GM19035 (cell line): ENCODE results near the gene FN3KRP.

Source experiments
- ATAC-seq: cut with Tn5 transposase; IDR thresholded peaks from one replicate; pipeline ENCODE4 v1.9.1; 2021; ENCODE audit not compliant: unreplicated experiment

FN3KRP gene

DNA sequence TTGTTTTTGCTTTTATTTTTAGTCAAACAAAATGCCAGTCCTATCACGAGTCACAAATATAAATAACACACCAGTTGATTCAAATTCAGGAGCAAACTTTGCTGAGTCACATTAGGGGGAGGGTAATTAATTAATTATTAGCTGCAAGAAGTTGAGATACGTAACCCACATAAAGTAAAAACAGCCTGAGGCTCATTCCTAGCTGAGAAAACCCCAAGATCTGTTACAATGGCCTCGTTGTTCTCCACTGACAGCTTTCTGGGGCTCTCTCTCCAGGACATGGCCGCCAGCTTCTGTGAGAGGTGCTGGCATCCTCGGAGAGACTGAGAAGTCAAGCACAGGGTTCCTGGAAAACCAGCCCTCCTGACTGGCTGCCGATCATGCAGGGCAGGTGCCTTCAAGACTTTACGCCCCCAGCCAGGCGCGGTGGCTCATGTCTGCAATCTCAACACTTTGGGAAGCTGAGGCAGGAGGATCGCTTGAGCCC, 29.1 kb upstream of the FN3KRP start:
- ATAC-seq: no peak

DNA sequence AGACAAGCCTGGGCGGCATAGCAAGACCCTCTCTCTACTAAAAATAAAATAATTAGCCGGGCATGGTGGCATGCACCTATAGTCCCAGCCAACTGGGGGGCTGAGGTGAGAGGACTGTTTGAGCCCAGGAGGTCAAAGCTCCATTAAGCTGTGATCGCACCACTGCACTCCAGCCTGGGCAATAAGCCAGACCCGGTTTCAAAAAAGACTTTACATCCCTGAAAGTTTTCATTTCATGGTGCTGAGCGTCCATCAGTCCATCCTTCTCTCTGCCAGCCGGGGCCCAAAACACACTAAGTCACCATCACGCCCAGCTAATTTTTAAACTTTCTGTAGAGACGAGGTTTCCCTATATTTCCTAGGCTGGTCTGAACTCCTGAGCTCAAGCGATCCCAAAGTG, 28.6 kb upstream of the FN3KRP start:
- ATAC-seq: no peak

DNA sequence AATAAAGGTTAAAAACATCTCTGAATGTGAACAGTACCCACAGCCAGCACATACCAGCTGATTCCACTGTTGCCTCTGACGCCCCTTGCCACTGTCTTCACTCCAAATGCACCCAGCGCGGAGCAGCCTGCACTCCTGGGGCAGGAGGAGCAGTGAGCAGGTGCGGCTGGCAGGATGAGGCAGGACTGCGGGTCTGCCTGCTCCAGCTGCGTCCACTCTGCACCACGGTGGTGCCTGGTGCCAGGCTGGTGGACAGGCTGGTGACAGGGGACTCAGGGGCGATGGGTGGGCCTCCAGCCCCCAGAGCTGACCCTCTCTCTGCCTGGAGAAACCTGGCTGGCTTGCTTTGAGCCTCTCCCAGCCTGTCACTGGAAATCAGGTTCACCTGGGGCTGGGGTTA, 27.4 kb upstream of the FN3KRP start:
- ATAC-seq: no peak

DNA sequence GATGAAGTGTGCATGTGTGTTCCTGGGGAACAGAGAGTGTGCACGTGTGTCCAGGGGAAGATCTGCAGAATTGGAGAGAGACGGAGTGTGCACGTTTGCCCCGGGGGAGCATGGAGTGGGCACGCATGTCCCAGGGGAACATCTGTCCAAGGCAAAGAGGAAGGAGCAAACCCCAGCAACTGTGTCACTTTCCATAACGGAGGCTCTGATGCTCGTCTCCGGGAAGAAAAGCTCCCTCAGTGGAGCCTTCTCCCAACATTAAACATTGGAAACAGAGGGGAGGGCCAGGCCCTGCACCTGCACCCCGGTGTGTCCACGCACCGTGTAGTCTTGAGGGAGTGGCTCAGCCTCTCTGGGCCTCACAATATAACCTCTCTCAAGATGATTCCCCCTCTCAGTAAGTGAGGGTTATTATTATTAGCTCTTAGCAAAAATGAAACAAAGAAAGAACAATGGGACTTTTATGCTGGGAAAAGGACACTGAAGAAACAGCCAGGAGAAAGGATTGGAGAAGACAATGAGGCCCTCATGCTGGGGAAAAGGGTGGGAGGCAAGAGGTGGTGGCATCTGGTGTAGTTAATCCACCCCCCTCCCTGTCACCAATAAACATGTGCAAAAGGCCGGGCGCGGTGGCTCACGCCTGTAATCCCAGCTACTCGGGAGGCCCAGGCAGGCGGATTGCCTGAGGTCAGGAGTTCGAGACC, 25.6 kb upstream of the FN3KRP start:
- ATAC-seq: no peak

DNA sequence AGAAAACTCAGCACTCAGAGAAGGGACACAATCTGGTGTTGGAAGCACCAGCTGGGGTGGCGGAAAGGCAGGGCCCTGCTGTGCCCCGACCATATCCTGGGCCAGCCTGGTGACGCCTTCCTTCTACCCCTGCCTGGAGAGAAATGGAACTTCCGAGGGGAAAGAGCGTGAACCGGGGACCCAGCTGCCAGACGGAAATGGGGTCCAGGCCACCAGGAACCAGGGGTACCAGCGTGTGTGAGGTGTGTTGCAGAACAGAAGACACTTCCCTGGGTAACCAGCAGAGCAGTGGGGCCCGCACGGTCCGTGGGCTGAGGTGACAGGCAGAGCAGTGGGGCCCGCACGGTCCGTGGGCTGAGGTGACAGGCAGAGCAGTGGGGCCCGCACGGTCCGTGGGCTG, 24.8 kb upstream of the FN3KRP start:
- ATAC-seq: no peak

DNA sequence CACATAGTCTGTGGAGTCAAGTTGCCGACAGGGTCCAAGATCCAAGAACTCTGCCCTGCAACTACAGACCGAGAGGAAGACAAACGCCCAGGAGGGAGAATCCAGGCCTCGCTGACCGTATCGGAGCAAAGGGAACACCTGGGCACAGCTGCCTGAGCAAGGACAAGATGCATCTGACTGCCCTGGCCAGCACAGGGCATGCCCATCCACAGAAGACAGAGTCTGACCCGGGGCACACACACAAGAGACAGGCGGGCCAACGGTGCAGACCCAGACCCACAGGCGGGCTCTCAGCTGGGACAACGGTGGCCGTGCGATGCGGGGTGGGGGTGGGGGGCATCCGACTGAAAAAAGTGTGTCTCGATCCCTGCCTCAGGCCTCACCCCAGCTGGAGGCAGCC, 24.2 kb upstream of the FN3KRP start:
- no peak for ATAC-seq

DNA sequence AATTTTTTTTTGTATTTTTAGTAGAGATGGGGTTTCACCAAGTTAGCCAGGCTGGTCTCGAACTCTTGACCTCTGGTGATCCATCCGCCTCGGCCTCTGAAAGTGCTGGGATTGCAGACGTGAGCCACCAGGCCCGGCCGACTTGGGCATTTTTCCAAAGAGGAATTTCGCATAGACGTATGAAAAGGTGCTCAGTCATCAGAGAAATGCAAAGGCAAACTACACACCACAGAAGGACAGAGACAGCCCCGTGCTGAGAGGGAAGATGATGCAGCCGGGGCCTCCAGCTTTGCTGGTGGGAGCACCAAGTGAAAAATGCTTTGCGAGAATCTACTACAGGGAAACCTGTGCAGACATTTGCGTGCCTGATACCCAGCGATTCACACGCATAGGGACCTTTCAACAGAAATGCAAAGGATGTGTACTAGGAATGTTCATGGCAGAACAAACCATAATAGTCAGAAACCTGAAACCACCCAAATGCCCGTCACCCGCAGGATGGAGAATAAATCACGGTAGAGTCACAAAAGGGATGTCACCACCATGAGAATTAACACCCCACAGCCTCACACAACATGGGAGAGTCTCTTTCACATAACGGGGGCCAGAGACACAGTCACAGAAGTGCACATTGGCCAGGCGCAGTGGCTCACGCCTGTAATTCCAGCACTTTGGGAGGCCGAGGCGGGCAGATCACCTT, 23.2 kb upstream of the FN3KRP start:
- no peak for ATAC-seq

DNA sequence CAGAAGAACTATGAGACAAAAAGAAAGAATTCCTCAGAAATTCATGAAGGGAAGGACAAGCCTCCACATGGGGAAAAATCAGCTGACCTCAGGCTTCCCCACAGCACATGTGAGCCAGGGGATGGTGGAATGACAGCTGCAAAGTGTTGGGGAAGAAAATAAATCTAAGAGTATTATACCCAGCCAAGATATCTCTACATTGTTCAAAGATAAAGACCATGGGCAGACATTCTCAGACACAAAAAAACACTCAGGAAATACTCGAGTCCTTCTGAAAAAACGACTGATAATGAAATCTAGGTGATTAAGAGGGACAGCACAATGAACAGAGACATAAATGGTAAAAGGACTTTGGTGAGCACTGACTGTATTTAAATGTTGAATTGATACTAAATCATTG, 21.9 kb upstream of the FN3KRP start:
- no peak for ATAC-seq

DNA sequence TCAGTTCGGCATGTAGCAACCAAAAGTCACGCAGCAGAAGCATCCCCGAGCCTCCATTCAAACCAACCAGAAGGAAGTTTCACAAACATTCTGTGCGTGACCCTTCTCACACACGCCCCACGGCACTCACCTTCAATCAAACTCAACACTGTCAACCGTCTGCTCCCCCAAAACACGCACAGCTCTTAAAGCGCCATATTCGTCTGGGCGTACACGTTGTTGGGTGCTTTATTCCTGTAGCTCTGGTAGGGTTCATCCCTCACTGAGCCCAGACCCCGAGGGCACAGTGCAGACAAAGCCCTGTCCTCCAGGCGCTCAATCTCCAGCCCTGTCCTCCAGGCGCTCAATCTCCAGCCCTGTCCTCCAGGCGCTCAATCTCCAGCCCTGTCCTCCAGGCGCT, 20.2 kb upstream of the FN3KRP start:
- ATAC-seq: no peak

DNA sequence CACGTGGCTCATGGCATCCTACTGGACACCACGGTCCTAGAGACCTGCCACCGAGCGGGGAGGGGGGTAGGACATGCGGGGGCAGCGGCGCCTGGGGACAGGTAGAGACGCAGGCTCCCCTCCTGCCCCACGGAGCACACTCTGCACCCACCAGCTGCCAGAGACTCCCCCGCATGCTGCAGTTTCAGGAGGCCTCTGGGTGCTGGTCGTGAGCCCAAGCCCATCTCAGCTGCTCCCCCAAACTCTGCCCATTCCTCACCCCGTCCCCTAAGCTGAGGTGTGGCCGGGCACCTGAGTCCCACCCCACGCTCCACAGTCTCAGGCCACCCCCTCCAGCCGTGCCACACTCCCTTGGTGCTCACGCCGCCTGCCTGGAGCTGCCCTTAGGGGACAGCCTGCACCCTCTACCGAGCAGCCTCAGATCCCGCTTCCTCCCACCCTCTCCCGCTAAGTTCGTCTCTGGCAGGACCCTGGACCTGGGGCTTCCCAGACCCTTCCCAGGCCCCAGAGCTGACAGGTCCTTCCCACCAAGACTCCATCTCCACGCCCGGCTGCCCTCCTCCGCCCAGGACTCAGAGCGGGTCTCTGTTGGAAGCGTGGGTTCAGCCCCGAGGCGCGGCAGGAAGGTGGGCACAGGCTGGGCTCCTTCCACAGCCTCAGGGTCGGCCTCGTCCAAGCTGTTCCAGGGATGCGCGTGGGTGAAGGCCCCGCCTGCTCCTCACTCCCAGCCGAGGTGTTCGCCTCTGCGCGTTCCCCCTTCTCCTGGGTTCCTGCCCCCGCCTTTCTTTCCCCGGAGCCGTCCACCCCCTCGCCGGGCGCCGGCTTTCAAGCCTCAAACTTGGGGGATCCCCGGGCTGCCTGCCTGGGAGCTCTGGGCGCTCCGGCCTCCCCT, 19.3 kb upstream of the FN3KRP start:
- ATAC-seq: no peak

DNA sequence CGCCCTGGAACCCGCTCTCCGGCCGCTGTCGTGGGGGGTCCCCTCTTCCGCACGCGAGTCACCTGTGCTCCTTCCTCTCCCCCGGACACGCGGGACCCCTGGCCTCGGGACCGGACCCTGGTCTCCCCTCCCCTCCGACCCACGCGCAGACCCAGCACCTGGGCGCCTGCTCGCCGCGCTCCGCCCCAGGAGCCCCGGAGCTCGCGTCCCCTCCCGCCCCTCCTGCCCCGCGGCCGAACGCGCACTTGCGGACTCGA, 18.8 kb upstream of the FN3KRP start:
- ATAC-seq: no peak

DNA sequence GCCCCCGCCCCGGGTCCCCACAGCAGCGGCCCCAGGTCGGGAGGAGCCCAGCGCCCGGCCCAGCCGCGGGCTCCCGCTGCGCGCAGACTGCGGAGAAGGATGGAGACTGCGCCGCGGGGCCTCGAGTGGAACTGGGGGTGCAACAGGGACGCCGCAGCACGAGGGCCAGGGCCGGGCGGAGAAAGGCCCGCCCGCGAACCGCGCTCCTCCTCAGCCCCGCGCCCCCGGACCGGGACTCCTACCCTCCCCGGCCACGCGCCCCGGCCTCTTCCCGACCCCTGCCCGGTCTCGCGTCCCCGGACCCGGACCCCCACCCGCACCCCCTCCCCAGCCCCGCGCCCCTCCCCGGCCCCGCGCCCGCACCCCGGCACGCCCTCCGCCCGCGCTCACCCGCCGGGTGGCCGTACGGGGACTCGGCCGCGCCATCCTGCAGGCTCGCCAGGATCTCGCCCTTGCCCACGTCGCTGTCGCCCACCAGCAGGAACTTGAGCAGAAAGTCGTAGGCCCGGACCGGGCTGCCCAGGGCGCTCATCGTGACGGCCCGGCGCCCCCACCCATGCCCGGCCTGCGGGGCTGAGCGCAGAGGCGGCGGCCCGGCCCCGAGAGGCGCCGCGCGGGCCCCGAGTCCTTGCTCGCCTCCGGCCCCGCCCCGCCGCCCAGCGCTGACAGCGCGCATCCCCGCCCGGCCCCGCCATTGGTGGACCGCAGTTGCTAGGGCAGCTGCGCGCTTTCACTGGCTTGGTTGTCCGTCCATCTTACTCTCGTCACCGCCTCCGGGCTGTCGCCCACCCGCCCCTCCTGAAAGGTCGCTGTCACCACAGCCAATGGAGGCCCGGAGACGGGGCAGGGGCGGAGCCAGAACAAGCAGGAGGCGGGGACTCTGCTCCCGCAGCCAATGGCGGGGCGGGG, 18.2 kb upstream of the FN3KRP start, which contains the start of gene RAB40B:
Gene RAB40B (minus strand): TSS at position 634 of the 909 bp plus-strand sequence. CDS start 102 bp downstream, at position 532.
- ATAC-seq: peak; percentile 96

DNA sequence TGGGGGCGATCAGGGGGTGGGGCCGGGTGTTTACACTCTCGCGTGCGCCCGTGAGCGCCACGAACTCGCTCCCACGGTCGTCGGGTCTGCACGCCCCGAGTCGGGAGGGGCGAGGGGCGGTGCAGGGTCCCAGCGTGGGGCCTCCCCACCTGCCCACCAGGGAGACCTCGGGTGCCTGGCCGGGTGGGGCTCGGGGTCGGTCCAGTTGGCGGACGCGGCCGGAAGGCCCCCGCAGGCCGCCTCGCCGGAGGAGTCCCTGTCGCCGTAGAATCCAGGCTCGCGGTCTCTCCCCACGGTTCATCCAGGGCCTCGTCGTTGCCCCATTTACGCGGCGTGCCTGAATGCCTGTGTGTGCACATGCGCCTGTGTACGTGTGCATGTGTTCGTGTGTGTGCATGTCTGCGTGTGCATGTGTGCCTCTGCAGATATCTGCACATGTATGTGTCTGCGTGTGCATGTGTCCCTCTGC, 17.5 kb upstream of the FN3KRP start:
- no peak for ATAC-seq

DNA sequence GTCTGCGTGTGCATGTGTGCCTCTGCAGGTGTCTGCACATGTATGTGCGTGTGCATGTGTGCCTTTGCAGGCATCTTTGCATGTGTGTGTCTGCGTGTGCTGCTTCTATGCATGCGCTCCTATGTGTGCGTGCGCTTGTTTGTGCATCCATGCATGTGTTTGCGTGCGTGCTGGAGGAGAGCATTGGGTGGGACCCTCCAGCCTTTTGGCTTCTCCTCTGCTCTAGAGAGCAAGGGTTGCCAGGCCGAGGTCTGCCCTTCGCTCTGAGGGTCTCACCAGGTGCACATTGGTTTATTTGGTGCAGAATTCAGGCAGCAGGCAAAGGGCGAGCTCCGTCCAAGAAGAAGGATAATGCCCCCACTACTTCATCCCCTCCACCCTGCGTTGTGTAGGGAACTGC, 17.0 kb upstream of the FN3KRP start:
- ATAC-seq: no peak

DNA sequence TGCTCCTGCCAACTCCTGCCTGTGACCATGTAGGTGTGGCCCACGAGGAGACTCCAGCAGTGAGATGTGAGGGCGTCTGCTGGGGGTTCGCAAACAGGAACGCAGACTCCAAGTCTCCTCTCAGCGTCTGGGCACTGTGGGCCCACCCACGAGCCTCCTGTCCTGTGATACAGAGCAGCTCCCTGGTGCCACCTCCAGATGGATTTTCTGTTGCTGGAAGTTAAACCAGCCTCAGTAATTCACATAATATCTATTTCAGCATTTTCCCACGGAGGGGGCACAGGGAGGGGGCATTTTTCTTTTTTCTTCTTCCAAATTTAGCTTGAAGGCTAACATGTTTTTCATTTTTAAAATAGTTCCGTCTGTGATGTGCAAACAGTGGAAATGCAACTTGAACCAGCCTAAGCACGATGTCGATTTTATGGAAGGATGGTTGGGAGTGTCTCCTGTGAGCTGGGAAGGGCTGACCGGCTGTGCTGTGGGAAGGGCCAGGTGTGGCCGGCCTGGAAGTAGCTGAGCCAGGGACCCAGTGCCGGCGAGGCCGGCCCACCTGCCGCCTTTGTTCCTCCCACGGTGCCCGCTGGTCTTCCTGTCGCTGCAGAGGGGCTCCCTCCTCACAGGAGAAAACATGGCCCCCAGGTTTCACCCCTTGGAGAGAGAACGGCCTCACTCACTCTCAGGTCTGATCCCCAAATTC, 14.1 kb upstream of the FN3KRP start:
- ATAC-seq: no peak

DNA sequence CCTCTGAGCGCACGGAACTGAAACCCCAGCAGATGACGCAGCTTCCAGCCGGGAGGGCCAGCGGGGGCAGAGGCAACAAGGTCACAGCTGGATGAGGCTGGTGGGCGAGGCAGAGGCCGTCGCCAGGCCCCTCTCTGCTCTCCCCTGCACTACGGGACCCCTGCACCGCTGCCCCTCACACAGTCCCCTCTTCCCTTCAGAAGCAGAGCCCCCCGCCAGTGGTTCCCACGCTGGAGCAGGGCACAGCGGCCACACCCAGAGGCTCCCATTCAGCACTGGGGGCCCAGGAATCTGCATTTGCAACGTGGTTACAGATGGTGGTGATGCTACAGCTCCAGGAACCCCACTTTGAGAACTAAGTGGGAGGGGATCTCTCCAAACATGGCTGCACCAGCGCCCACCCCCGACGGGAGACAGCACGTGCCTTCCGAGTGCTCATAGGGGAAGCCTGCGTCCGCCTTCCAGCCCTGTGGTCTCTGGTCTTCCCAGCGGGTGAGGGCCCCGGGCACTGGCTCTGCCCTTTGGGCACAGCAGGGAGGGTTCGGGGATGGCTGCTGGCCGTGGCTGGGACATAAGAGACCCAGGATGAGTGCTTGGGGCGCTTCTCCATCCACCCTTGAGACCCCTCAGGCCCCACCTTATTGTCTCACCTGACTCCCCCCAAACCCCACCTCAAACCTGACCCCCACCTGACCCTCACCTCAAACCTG, 13.3 kb upstream of the FN3KRP start:
- ATAC-seq: no peak

DNA sequence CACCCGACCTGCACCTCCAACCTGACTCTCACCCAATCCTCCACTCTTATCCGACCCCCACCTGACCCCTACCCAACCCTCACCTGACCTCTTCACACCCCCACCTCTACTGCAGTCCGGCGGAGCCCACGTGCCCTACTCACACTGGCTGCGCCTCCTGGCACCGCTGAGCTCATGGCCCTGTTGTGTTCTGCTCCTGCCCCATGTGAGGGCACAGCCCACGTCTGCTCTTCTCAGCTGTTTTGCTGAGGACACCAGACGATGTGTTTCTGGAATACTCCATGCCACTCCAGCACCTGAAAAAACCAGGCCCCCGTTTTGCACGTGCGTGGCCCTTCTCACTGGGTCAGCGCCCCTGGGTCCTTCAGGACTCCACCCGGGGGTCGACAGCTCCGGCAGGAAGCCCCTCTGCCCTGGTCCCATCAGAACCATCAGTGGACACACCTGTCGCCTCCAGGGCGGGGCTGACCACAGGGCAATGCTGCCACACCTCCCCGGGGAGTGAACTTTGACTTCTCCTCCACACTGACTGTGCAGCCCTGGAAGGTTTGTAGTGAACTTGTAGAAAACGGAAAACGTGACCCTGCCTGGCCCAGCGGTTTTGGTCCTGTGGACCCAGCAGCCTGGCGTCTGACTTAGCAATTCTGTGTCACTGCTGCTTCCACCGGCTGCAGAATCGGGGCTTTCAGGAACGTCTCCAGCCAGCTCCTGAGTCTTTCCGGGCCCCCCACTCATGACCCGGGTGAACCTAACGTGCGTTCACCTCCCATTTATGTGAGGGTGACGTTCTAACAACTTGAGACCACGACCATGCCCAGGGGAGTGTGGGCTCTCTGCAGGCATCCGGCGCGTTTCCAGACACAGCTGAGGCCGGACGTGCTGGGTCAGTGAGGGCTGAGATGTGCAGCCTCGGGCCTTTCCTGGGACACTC, 12.3 kb upstream of the FN3KRP start:
- ATAC-seq: no peak

DNA sequence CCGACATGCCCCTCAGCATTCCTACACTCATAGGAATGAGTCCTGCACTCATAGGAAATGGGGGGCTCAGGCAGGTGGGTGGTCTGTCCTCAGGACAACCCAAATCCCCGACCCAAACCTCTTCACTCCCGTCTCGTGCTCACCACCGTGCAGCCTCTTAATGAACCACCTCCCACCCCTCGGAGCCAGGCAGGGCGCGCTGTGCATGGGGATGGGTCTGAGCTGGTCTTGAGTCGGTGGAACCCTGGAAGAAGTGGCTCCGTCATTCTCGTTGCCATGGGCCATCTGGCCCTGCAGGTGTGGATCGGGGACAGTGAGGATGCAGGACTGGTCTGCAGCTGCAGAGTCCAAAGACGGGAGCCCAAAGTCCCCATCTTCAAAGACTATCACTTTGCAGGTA, 11.6 kb upstream of the FN3KRP start:
- no peak for ATAC-seq
